K562 (cell line): Measurements from ENCODE around the gene MTHFS. TPM values are rescaled to one million over a fixed set of nuclear protein-coding genes. Genes with fewer than 3 reads are reported as not detected.

ENCODE experiments used
- ARID3B ChIP-seq: fragments of 250-450 bp; sonication (Bioruptor Pico); IDR thresholded peaks from 2 replicates; pipeline ENCODE4 v1.4.0; 2020; ENCODE audit warnings: borderline replicate concordance
- ASH1L ChIP-seq: fragments of 450-650 bp; IDR thresholded peaks from 2 replicates; pipeline ENCODE4 v1.6.1; 2018; ENCODE audit warnings: borderline replicate concordance, mild to moderate bottlenecking, low read depth; ENCODE audit not compliant: partially characterized antibody
- CCNT2 ChIP-seq: IDR thresholded peaks from 2 replicates; pipeline ENCODE4 v1.6.1; 2011; ENCODE audit warnings: borderline replicate concordance, low read depth, mild to moderate bottlenecking, moderate library complexity, mixed read lengths, low read length; ENCODE audit not compliant: insufficient read length; ENCODE audit errors: extremely low read depth
- CEBPZ ChIP-seq: fragments of 150-350 bp; IDR thresholded peaks from 2 replicates; pipeline ENCODE4 v1.6.1; 2014; ENCODE audit warnings: low read depth, mild to moderate bottlenecking, low read length, borderline replicate concordance
- DEAF1 ChIP-seq: fragments of 450-650 bp; formaldehyde crosslinking; IDR thresholded peaks from 2 replicates; pipeline ENCODE4 v1.4.0; 2020; ENCODE audit warnings: mild to moderate bottlenecking, moderate library complexity
- FOXK2 ChIP-seq, 2 experiments: fragments of 450-650 bp; IDR thresholded peaks in 1 of 2; conservative IDR thresholded peaks in 1 of 2; 2 replicates each; pipeline ENCODE4 v1.6.1; 2016; ENCODE audit warnings: low read depth in 2 of 2, mild to moderate bottlenecking in 1 of 2
- MAZ ChIP-seq, 2 experiments: fragments of 450-650 bp in 1 of 2; sonication (generic) in 1 of 2; formaldehyde crosslinking; IDR thresholded peaks in 1 of 2; conservative IDR thresholded peaks in 1 of 2; 2 replicates each; pipeline versions ENCODE4 v1.4.0 to v1.5.0; 2020; ENCODE audit warnings: mild to moderate bottlenecking in 1 of 2, missing genetic modification reagents in 1 of 2
- MXD1 ChIP-seq: fragments of 250-450 bp; sonication (Bioruptor Pico); IDR thresholded peaks from 2 replicates; pipeline ENCODE4 v1.8.0; 2021; ENCODE audit warnings: borderline replicate concordance, mild to moderate bottlenecking, moderate library complexity; ENCODE audit not compliant: poor library complexity, severe bottlenecking
- PTBP1 ChIP-seq: fragments of 200-400 bp; formaldehyde crosslinking; IDR thresholded peaks from 2 replicates; pipeline ENCODE4 v1.6.1; 2017; ENCODE audit warnings: low read depth, low read length
- SAFB2 ChIP-seq: fragments of 200-400 bp; formaldehyde crosslinking; IDR thresholded peaks from 2 replicates; pipeline ENCODE4 v1.6.1; 2018; ENCODE audit warnings: borderline replicate concordance, low read length, low read depth, moderate library complexity; ENCODE audit not compliant: severe bottlenecking
- TCF7L2 ChIP-seq: fragments of 150-350 bp; IDR thresholded peaks from 2 replicates; pipeline ENCODE4 v1.6.1; 2016; ENCODE audit warnings: low read depth, mild to moderate bottlenecking, low read length, moderate library complexity
- ZBTB26 ChIP-seq: fragments of 450-650 bp; formaldehyde crosslinking; IDR thresholded peaks from 2 replicates; pipeline ENCODE4 v1.4.0; 2022; ENCODE audit warnings: missing genetic modification characterization
- ZFP36 ChIP-seq: fragments of 150-350 bp; IDR thresholded peaks from 2 replicates; pipeline ENCODE4 v1.6.1; 2018; ENCODE audit warnings: low read length, low read depth; ENCODE audit not compliant: partially characterized antibody
- ZNF449 ChIP-seq: fragments of 250-450 bp; sonication (Bioruptor Pico); IDR thresholded peaks from 2 replicates; pipeline ENCODE4 v1.8.0; 2022; ENCODE audit warnings: moderate library complexity, mild to moderate bottlenecking, inconsistent platforms
- polyA plus RNA-seq, 8 experiments: library from polyadenylated mRNA; depleted of rRNA in 4 of 8; stranded (reverse) in 5 of 8; unstranded in 3 of 8; fragments of >200 nt; fragmentation: Nextera tagmentation in 2 of 8; fragmentation: Illumina TruSeq in 1 of 8; extraction: Ambion mirVana in 2 of 8; extraction: Trizol in 1 of 8; gene quantifications; 2 replicates each; pipeline versions ENCODE4 v1.2.1 to v1.2.3, GENCODE V29; 2011 to 2014; ENCODE audit warnings: inconsistent platforms in 1 of 8, missing spikeins in 1 of 8
- total RNA-seq, 7 experiments: library from RNA; depleted of rRNA in 6 of 7; stranded (reverse); fragments of >200 nt in 6 of 7; fragmentation: Illumina TruSeq in 2 of 7; extraction: Trizol in 2 of 7; gene quantifications; 2 replicates each; pipeline versions ENCODE4 v1.2.1 to v1.2.3, GENCODE V29; 2011 to 2021; ENCODE audit warnings: low replicate concordance in 1 of 7

MTHFS gene
- total and polyA plus RNA-seq, 9 of the 15 experiments (the other 6 are each of a cell fraction or from before 2014, with no cell fraction given) = 17.8 to 79.3 (median 41.7) TPM

GRCh38 chr15:79923515-79924169, 26.8 kb upstream of the MTHFS start (continued):
- TF ChIP-seq CCNT2 (peak; percentile 36), MAZ (CRISPR knock-in tag; conservative IDR thresholded peaks at IDR 0.05 in 1 of 2, IDR thresholded peaks at IDR 0.05 in 1 of 2) (peak in 1 of 2 experiments; percentile 84; a peak in 3 of 4 replicates), MXD1 (CRISPR knock-in tag) (no peak), FOXK2 (conservative IDR thresholded peaks at IDR 0.05 in 1 of 2, IDR thresholded peaks at IDR 0.05 in 1 of 2; ENCODE audit: low read depth in 2 of 2) (no peak; a peak in 1 of 4 replicates), ZBTB26 (no peak), ZNF449 (CRISPR knock-in tag) (no peak), CEBPZ (no peak), ASH1L (no peak), SAFB2 (no peak), PTBP1 (no peak), DEAF1 (CRISPR knock-in tag) (no peak), ARID3B (no peak), TCF7L2 (no peak), ZFP36 (no peak)
